HL-60 (cell line): ENCODE results near the gene ATAD1.

Source experiments
- DNase-seq, 2 experiments: peaks; one replicate each; pipeline ENCODE4 v3.0.0-alpha.2; 2010 to 2020; ENCODE audit warnings: low read depth in 1 of 2, low spot score in 1 of 2
- H3K27ac ChIP-seq: fragments of 250-450 bp; sonication (Bioruptor Pico); replicated peaks from 2 replicates; pipeline ENCODE4 v1.5.1; 2020; ENCODE audit warnings: mild to moderate bottlenecking, moderate library complexity
- H3K27me3 ChIP-seq: fragments of 250-450 bp; sonication (Bioruptor Pico); 2 replicates; pipeline ENCODE4 v1.5.1; 2021; ENCODE audit warnings: mild to moderate bottlenecking, moderate library complexity; ENCODE audit not compliant: insufficient read depth, poor library complexity, severe bottlenecking
- H3K4me3 ChIP-seq: replicated peaks from 2 replicates; pipeline ENCODE4 v1.5.1; 2011; ENCODE audit warnings: mild to moderate bottlenecking, control low read depth, low read length; ENCODE audit not compliant: insufficient read depth
- GABPA ChIP-seq: IDR thresholded peaks from 2 replicates; pipeline ENCODE4 v1.6.1; 2012; ENCODE audit warnings: low read depth
- POLR2AphosphoS5 ChIP-seq: IDR thresholded peaks from 2 replicates; pipeline ENCODE4 v1.6.1; 2012; ENCODE audit warnings: low read depth
- REST ChIP-seq: IDR thresholded peaks from 2 replicates; pipeline ENCODE4 v1.6.1; 2012; ENCODE audit warnings: low read depth; ENCODE audit not compliant: insufficient replicate concordance
- SPI1 ChIP-seq: IDR thresholded peaks from 2 replicates; pipeline ENCODE4 v1.6.1; 2012; ENCODE audit warnings: low read depth, mild to moderate bottlenecking, borderline replicate concordance
- TF ChIP-seq, protein P1 (sequence below): IDR thresholded peaks from one replicate; pipeline ENCODE4 v1.5.1; 2011; ENCODE audit warnings: low read length, control low read depth, inconsistent platforms; ENCODE audit not compliant: insufficient read depth

ATAD1 gene

GRCh38 chr10:87843714-87844113 is 25.7 kb upstream of the ATAD1 start:
- TF ChIP-seq REST, result no peak
- TF ChIP-seq, protein P1, sequence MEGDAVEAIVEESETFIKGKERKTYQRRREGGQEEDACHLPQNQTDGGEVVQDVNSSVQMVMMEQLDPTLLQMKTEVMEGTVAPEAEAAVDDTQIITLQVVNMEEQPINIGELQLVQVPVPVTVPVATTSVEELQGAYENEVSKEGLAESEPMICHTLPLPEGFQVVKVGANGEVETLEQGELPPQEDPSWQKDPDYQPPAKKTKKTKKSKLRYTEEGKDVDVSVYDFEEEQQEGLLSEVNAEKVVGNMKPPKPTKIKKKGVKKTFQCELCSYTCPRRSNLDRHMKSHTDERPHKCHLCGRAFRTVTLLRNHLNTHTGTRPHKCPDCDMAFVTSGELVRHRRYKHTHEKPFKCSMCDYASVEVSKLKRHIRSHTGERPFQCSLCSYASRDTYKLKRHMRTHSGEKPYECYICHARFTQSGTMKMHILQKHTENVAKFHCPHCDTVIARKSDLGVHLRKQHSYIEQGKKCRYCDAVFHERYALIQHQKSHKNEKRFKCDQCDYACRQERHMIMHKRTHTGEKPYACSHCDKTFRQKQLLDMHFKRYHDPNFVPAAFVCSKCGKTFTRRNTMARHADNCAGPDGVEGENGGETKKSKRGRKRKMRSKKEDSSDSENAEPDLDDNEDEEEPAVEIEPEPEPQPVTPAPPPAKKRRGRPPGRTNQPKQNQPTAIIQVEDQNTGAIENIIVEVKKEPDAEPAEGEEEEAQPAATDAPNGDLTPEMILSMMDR, result no peak
- TF ChIP-seq GABPA, result no peak
- no peak for TF ChIP-seq SPI1
- TF ChIP-seq POLR2AphosphoS5, result no peak
- no peaks in the 10 kb centered on the region for H3K27me3 ChIP-seq
- no peak overlapping the region for H3K27ac ChIP-seq
- no peak for DNase-seq
- no peak overlapping the region for H3K4me3 ChIP-seq

GRCh38 chr10:87842776-87843497 is 24.9 kb upstream of the ATAD1 start:
- H3K27me3 ChIP-seq, result no peaks in the 10 kb centered on the region
- no peak overlapping the region for H3K4me3 ChIP-seq
- no peak overlapping the region for H3K27ac ChIP-seq
- no peak for TF ChIP-seq GABPA
- no peak for DNase-seq

- TF ChIP-seq POLR2AphosphoS5, result no peak
- TF ChIP-seq SPI1, result no peak
- TF ChIP-seq, protein P1, result no peak
- no peak for TF ChIP-seq REST
- TF ChIP-seq GABPA, result no peak
- no peak overlapping the region for H3K4me3 ChIP-seq
- H3K27me3 ChIP-seq, result no peaks in the 10 kb centered on the region
- no peak overlapping the region for H3K27ac ChIP-seq
- no peak for DNase-seq
These were observed 24.2 kb upstream of the ATAD1 start for GRCh38 chr10:87842220-87842641.

- no peak overlapping the region for H3K27ac ChIP-seq
- DNase-seq, result no peak
These were observed 23.2 kb upstream of the ATAD1 start for GRCh38 chr10:87841186-87841585.

More at GRCh38 chr10:87841186-87841585, 23.2 kb upstream of the ATAD1 start:
- TF ChIP-seq GABPA (no peak), POLR2AphosphoS5 (no peak), SPI1 (no peak), REST (no peak)
- TF ChIP-seq, protein P1, result no peak
- H3K27me3 ChIP-seq, result no peaks in the 10 kb centered on the region
- H3K4me3 ChIP-seq, result no peak overlapping the region
